Measurements from ENCODE around the gene GSTA5.
"Not testable (repeated sequence)": the region's sequence is repeated elsewhere in the genome, so short reads cannot be mapped to it uniquely, and the experiment has no call there.

GSTA5 gene

DNA sequence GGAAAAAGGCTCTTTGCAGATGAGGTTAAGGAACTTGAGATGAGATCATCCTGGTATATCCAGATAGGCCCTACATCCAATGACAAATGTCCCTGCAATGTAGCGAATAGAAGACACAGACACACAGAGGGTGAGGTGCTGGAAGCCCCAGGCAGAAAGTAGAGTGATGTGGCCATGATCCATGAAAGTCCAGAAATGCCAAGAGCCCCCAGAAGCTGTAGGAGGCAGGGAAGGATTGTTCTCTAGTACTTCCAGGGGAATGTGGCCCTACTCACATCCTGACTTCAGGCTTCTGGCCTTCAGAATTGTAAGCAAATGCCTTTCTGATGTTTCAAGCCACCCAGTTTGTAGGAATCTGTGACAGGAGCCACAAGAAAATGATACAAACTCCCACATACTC, 51.0 kb downstream of the GSTA5 start:
- not testable (repeated sequence) for DNase-seq (ENCODE audit: low spot score)

GRCh38 chr6:52788478-52788877, 52.1 kb downstream of the GSTA5 start:
- no peak for DNase-seq (ENCODE audit: low spot score)

DNA sequence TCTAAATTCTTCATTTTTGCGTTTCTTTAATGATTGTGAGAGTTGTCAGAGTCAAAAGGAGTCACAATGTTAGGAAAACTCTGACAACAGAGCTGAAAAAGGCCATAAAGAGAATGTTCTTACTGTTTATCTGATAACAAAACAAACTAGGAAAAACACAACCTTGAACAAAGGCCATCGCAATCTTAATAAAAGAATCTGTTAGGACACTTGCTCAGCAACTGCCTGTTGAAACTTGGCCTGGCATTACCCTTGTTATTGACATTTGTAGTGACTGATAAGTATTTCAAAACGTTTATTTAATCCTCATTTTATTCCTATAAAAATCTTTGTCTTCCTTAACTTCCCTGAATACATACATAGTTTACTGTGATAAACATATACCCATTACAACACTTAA, 52.7 kb downstream of the GSTA5 start:
- no peak for DNase-seq (ENCODE audit: low spot score)

DNA sequence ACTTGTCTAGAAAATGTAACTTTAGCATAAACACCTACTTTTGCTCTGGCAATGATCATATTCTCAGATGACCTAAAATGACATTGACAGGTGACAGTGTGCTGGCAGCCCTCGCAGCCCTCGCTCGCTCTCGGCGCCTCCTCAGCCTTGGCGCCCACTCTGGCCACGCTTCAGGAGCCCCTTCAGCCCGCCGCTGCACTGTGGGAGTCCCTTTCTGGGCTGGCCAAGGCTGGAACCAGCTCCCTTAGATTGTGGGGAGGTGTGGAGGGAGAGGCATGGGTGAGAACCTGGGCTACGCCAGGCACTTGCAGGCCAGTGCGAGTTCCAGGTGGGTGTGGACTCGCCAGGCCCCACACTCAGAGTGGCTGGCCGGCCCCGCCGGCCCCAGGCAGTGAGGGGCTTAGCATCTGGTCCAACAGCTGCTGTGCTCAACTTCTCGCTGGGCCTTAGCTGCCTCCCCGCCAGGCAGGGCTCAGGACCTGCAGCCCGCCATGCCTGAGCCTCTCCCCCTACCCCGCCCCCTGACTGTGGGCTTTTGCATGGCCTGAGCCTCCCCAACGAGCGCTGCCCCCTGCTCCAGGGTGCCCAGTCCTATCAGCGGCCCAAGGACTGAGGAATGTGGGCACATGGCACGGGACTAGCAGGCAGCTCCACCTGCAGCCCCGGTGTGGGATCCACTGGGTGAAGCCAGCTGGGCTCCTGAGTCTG, 54.2 kb downstream of the GSTA5 start:
- DNase-seq (ENCODE audit: low spot score): no peak

DNA sequence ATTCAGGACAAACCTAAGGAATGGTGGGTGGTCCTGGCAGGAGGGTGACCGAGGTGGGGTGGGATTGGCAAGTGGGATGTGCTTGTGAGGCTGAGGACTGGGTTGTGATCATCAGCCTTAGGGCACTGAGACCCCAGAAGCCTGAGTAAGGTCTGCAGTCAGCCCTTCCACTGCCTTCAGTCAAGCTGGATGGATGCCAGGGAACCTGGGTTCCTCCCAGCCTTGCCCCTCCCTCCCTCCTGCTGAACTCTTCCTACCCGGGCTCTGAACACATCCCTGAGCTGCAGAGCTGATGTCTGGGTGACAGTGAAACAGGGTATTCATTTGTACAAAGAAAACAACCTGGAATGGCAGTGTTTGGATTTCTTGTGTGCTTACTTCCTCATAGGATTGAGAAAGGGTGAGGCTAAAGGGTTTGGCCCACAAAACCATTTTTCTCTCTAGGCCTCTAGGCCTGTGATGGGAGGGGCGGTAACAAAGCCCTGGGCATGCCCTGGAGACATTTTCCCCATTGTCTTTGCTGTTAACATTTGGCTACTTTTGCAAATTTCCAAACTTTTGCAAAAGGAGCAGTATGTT, 57.8 kb downstream of the GSTA5 start:
- DNase-seq (ENCODE audit: low spot score): not testable (repeated sequence)

GRCh38 chr6:52782209-52782608, 58.4 kb downstream of the GSTA5 start:
- not testable (repeated sequence) for DNase-seq (ENCODE audit: low spot score)
